PC-3 (cell line): ENCODE data around the gene GABRR1.

Experiments used
- CTCF ChIP-seq: fragments of 300-600 bp; sonication (generic); conservative IDR thresholded peaks from 2 replicates; pipeline ENCODE4 v1.5.1; 2017; ENCODE audit warnings: antibody characterized with exemption, low read depth, mild to moderate bottlenecking, low read length
- EZH2 ChIP-seq: fragments of 300-600 bp; sonication (generic); IDR thresholded peaks from one replicate; pipeline ENCODE4 v1.6.1; 2017; ENCODE audit warnings: antibody characterized with exemption, mild to moderate bottlenecking, low read length; ENCODE audit not compliant: unreplicated experiment

- TF ChIP-seq EZH2 = no peak
- TF ChIP-seq CTCF = no peak
These were observed 26.1 kb upstream of the GABRR1 start for GRCh38 chr6:89243331-89243629.
